AG08396 (cell line): ENCODE measurements around the gene CAPN13.

Experiments used
- DNase-seq: peaks from one replicate; pipeline ENCODE4 v3.0.0; 2012; ENCODE audit warnings: low spot score, mixed read lengths

CAPN13 gene

GRCh38 chr2:30683236-30683956 lies 123.8 kb downstream of the CAPN13 start:
- no peak for DNase-seq

- no peak for DNase-seq
These were observed 126.2 kb downstream of the CAPN13 start for GRCh38 chr2:30681022-30681421.

GRCh38 chr2:30680121-30680520 lies 127.1 kb downstream of the CAPN13 start:
- DNase-seq: no peak

GRCh38 chr2:30679426-30680088 lies 127.7 kb downstream of the CAPN13 start:
- DNase-seq: peak; percentile 61

- no peak for DNase-seq
These were observed 128.7 kb downstream of the CAPN13 start for GRCh38 chr2:30678410-30679137.

- DNase-seq: no peak
These were observed 129.3 kb downstream of the CAPN13 start for GRCh38 chr2:30677861-30678385.

- DNase-seq: no peak
These were observed 130.0 kb downstream of the CAPN13 start for GRCh38 chr2:30677231-30677630.

GRCh38 chr2:30675758-30676157 lies 131.5 kb downstream of the CAPN13 start:
- DNase-seq: no peak

GRCh38 chr2:30673127-30673526 lies 134.1 kb downstream of the CAPN13 start:
- DNase-seq: no peak
